NCI-H2196 treated with DMSO at 0.1 percent for 48 hours (cell line): Measurements from ENCODE around the gene CACNA1C.
"Not testable (repeated sequence)": the region's sequence is repeated elsewhere in the genome, so short reads cannot be mapped to it uniquely, and the experiment has no call there.

Experiments used
- DNase-seq: peaks from one replicate; lab custom pipeline; 2025; ENCODE audit not compliant: unreplicated experiment; lab: John Stamatoyannopoulos, UW

CACNA1C gene

GRCh38 chr12:2074792-2075191 lies 22.0 kb downstream of the CACNA1C start:
- DNase-seq = no peak

GRCh38 chr12:2075508-2076195 lies 22.9 kb downstream of the CACNA1C start:
- no peak for DNase-seq

GRCh38 chr12:2076196-2076570 lies 23.4 kb downstream of the CACNA1C start:
- no peak for DNase-seq

DNA sequence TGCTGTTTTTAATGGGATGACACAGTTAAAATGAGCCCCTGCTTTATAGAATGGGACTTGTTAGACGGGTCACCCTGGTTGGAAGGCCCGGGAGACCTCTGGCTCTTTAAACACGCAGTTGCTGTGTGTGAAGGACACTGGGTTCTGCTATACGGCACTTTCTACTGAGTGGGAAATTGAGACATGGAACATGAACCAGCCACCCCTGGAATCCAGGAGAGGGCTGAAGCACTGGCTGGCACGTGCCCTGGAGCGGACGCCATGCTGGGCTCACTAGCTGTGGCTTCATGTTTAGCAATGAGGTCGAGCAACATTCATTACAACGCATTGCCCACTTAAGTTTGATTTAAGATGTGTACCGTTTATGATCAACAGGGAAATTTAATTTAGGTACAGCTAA lies 23.9 kb downstream of the CACNA1C start:
- DNase-seq = no peak

DNA sequence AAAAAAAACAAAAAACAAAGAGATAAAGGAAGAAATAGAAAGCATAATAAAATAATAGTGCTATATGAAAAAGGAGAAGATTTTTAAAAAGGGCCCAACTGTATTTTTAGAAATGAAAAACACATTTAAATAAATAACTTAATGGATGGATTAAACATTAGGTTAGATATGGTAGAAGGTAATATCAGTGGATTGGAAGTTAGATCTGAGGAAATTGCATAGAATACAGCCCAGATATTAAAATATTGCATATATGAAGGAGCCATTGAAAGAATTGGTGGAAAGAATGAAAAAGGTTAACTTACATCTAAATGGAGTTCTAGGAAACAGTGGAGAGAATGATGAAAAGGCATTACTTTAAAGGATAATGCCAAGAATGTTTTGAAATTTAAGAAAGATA lies 27.8 kb downstream of the CACNA1C start:
- no peak for DNase-seq

DNA sequence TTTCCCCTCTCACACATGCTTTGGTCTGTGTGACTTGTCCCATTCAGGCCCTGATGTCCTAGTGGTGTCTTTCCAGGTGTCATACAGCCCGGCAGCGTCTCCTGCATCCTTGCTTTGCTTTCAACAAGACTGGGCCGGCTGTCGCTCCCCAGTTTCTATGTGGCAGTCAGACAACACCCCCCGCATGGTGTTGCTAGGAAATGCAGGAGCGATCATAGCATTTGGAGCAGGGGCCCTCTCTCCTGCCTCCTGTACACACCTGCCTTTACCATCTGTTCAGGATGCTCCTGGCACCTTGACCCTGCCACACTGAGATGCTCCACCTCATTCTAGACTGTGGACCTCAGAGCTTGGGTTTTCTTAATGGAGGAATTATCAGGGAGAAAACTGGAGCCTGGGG lies 29.5 kb downstream of the CACNA1C start:
- no peak for DNase-seq

GRCh38 chr12:2083008-2083407 lies 30.2 kb downstream of the CACNA1C start:
- no peak for DNase-seq

GRCh38 chr12:2083561-2083960 lies 30.8 kb downstream of the CACNA1C start:
- DNase-seq = no peak

DNA sequence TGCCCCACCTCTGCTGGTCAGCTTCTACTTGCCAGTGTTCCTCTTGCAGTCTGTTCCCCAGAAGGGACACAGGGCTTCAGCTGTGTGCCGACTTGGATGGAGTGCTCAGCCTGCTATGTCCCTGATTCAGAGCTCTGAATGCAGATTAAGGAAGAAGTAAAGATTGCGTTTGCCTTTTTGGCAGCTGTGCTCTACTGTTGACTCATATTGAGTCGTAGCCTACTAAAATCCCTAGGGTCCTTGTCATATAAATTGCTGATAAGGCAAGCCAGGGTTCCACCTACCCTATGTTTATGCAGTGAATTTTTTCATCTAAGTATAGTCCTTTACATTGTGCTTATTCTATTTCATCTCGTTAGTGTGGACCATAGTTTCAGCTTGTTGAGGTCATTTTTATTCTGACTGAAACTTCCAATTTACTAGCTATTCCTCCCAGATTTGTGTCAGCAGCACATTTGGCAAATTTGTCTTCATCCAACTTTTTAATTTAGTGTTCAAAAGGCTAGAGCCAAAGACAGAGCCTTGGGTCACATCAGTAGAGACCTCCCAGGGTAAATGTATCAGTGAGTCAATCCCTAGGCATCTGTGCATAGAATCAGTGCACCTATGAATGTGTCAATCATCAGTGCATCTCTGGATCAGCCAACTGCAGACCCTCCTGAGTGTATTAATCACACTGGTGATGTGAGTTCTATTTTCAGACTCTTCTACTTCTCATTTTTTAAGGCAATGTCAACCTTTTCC lies 31.9 kb downstream of the CACNA1C start:
- no peak for DNase-seq

DNA sequence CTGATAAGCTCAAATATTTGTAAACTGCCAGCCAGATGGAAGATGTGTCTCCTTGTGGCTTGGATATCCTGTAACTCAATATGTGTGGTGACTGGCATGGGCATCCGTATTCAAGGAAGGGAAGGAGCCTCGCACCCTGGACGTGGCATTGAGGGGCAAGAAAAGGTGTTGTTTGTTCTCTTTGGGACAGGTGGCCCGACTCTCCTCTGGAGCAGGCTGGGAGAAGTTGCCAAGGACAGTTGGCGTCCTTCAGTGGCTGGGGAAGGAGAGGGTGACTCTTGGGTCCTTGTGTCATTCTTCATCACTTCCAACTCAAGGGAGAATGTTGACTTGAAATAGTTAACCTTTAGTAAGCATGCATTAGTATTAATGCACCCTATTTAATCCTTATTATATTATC lies 39.6 kb downstream of the CACNA1C start:
- DNase-seq = no peak

DNA sequence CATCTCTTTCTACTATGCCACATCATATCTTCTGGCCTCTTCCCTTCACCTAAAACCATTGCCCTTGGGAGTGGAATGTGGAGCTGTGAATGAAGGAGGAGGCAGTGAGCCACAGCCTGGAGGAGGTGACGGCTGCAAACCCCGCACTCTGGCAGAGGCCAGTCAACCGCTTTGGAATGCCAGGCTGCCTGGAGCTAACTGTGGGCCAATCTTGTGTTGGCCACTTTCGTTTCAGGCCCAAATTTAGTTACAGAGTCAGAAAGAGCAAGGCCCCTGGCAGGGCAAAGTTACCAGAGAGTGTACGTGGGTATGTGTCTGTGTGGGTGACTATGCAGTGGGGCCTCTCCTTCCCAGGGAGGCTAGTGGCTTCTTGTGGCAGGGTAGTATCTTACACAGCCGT lies 40.1 kb downstream of the CACNA1C start:
- DNase-seq = no peak

DNA sequence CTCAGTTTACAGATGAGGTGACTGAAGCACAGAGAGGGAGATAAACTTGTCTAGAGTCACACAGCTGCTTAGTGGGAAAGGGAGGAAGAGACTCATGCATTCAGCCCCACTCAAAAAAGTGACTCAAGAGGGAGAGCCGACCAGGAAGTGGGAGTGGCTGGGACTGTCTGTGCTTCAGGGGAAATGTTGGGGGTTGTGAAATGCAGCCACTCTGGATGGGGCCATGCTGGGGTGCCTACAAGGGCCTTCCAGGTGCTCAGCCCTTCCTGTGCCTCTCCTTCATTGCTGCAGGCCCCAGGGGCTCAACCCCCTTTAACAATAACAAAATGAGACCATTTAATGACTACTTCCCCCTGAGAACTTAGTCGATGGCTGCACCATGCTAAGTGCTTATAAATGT lies 41.8 kb downstream of the CACNA1C start:
- no peak for DNase-seq

- DNase-seq = no peak
Measured at GRCh38 chr12:2095878-2096277, 43.1 kb downstream of the CACNA1C start.

DNA sequence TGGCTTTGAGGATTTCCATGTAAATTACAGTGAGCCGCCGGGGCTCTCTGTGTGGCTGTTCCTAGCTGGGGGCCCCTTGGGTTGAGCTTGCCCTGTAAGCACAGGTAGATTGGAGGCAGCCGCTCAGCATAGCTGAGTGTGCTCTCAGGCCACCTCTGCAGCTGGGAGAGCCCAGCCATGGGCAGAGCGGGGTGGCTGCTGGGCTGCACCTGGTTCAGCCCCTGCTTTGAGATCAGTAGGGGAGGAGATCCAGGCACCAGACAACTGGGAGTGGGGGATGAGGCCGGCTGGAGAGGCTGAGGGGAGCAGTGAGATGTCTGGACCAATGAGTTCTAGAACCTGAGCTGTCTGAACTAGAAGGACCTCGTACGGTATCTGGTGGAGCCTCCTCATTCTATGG lies 44.8 kb downstream of the CACNA1C start:
- DNase-seq = no peak

- no peak for DNase-seq
Measured at GRCh38 chr12:2098852-2099251, 46.1 kb downstream of the CACNA1C start.

- DNase-seq = no peak
Measured at GRCh38 chr12:2099595-2099994, 46.8 kb downstream of the CACNA1C start.

- no peak for DNase-seq
Measured at GRCh38 chr12:2101359-2101758, 48.6 kb downstream of the CACNA1C start.

DNA sequence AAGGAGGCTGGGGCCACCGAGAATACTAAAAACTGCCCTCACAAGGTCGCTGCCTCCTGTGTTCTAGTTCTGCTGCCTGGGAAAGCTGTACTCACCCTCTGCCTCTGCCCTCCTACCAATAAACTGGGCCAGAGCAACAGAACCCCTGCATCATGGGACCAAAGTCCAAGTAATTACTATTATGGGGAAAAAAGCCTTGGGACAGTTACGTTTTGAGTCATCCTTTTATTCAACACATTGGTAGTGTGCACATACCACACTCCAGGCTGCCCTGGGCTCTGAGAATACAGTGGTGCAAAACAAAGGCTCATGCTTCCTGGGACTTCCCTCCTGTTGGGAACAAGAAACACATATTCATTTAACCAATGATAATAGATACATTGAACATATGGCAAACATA lies 49.0 kb downstream of the CACNA1C start:
- no peak for DNase-seq

- not testable (repeated sequence) for DNase-seq
Measured at GRCh38 chr12:2102736-2103135, 49.9 kb downstream of the CACNA1C start.

- not testable (repeated sequence) for DNase-seq
Measured at GRCh38 chr12:2105387-2105786, 52.6 kb downstream of the CACNA1C start.

- no peak for DNase-seq
Measured at GRCh38 chr12:2108166-2108565, 55.4 kb downstream of the CACNA1C start.

DNA sequence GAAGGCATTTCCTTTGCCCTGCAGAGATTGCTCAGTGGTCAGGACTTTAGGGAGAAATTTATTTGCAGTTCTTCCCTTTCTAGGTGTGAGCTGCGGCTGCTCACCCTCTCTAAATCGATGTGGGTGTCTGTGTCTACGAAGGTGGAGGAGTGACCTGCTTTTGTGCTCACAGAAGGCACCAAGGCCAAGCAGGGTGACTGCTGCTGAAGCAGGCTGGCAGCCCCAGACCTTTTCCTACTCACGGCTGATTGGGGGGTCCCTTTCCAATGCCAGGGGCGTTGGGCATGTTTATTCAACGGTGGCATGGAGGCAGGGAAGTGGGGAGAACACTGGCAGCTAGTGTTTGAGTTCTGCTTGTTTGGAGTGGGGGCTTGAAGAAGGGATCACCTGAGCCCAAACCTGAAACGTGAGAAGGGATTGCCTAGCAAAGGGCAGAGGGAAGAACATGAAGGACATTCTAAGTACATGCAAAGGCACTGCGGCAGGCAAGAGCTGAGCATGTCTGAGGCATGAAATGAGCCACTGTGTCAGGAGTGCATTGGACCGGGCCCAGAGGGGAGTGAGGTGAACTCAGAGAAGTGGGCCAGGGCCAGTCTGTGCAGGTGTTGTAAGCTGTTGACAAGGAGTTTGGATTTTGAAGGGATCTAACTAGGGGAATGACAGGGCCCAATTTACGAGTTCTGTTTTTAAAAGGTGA lies 56.3 kb downstream of the CACNA1C start:
- DNase-seq = no peak
